ENCODE measurements around the gene NIPAL3. TPM values are rescaled to one million over a fixed set of nuclear protein-coding genes. Genes with fewer than 3 reads are reported as not detected.

NIPAL3 gene
- total RNA-seq, 1 experiment from 2014 or later: 16.6 TPM

DNA sequence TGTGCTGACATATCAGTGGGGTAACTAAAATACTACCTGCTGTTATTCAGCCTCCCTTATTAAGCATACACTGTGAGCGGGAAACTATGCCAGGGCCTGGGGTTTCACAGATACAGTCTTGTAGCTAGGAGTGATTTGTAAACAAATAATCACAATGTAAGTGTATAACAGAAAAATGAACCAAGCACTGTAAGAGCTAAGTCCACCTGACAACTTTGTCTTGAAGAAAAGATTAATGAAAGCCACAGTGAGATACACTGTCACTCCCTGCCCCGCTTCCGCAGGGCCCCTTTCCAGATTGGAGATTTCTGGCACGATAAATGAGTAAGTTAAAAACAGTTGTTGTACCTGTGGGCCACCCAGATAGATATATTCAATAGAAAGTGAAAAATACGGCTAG lies 91.8 kb downstream of the NIPAL3 start:
- Histone ChIP-seq H3K27me3 (ENCODE audit: insufficient read depth, low read length) (no peaks in the 10 kb centered on the region), H3K4me3 (replicated peaks in 1 of 2; ENCODE audit: low read depth in 1 of 2, low read length in 2 of 2) (no peak overlapping the region), H3K4me2 (ENCODE audit: low read length) (no peak overlapping the region), H3K79me2 (ENCODE audit: insufficient read depth, low read length) (no peaks in the 10 kb centered on the region), H4K20me1 (ENCODE audit: insufficient read depth) (no peaks in the 10 kb centered on the region), H3K9me2 (ENCODE audit: insufficient read depth) (no peaks in the 10 kb centered on the region), H3K36me3 (ENCODE audit: control insufficient read depth in 1 of 2, insufficient read depth in 2 of 2, low read length in 2 of 2) (no peaks in the 10 kb centered on the region), H3K9me3 (ENCODE audit: control insufficient read depth in 1 of 2, insufficient read depth in 1 of 2, low read depth in 1 of 2, low read length in 2 of 2) (no peaks in the 10 kb centered on the region), H3K9ac (ENCODE audit: low read length) (no peak overlapping the region), H2AFZ (ENCODE audit: low read depth, low read length, poor library complexity, severe bottlenecking) (no peak overlapping the region), H3K4me1 (ENCODE audit: control insufficient read depth in 1 of 2, insufficient read depth in 2 of 2, low read length in 2 of 2) (peaks cover 7 to 12% of the 10 kb centered on the region in 2 experiments), H3K27ac (ENCODE audit: low read depth, low read length) (no peak overlapping the region)
- intact Hi-C loops (cut with micrococcal nuclease): no loop called here
- BruUV-seq (replicated peaks): no TSS peak
- CTCF ChIA-PET: no interaction called here
- no peak for ATAC-seq
- no peak for DNase-seq (ENCODE audit: low read depth, low spot score)
- TF ChIP-seq SIN3A (IDR thresholded peaks at IDR 0.05; ENCODE audit: low read depth) (no peak), ELF1 (IDR thresholded peaks at IDR 0.05; ENCODE audit: borderline replicate concordance, low read depth) (no peak), YY1 (IDR thresholded peaks at IDR 0.05; ENCODE audit: extremely low read depth, insufficient replicate concordance, low read depth, low read length) (no peak)
- TF ChIP-seq, protein P1, sequence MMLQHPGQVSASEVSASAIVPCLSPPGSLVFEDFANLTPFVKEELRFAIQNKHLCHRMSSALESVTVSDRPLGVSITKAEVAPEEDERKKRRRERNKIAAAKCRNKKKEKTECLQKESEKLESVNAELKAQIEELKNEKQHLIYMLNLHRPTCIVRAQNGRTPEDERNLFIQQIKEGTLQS (IDR thresholded peaks at IDR 0.05): no peak
- TF ChIP-seq, protein P2, sequence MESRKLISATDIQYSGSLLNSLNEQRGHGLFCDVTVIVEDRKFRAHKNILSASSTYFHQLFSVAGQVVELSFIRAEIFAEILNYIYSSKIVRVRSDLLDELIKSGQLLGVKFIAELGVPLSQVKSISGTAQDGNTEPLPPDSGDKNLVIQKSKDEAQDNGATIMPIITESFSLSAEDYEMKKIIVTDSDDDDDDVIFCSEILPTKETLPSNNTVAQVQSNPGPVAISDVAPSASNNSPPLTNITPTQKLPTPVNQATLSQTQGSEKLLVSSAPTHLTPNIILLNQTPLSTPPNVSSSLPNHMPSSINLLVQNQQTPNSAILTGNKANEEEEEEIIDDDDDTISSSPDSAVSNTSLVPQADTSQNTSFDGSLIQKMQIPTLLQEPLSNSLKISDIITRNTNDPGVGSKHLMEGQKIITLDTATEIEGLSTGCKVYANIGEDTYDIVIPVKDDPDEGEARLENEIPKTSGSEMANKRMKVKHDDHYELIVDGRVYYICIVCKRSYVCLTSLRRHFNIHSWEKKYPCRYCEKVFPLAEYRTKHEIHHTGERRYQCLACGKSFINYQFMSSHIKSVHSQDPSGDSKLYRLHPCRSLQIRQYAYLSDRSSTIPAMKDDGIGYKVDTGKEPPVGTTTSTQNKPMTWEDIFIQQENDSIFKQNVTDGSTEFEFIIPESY (IDR thresholded peaks at IDR 0.05; ENCODE audit: extremely low read depth, insufficient replicate concordance, low read length): no peak
- RAD21 ChIA-PET (ENCODE audit: low non-redundant PET in 1 of 2, low total read pairs in 2 of 2, uncharacterized antibody in 2 of 2, unreplicated experiment in 2 of 2): no interaction called here
- POLR2A ChIA-PET: no interaction called here

DNA sequence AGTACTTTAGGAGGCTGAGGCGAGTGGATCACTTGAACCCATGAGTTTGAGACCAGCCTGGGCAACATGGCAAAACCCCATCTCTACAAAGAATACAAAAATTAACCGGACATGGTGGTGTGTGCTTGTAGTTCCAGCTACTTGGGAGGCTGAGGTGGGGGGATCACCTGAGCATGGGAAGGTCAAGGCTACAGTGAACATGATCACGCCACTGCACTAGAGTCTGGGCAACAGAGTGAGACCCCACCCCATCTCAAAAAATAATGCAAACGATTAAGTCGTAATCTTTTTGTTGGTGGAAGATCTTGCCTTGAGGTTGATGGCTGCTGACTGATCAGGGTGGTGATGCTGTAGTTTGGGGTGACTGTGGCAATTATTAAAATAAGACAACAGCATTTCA lies 93.3 kb downstream of the NIPAL3 start:
- no peak overlapping the region for H3K9ac ChIP-seq (ENCODE audit: low read length)
- no peak overlapping the region for H3K27ac ChIP-seq (ENCODE audit: low read depth, low read length)
- TF ChIP-seq TCF7L2 (IDR thresholded peaks at IDR 0.05; ENCODE audit: borderline replicate concordance, extremely low read depth, insufficient read depth, insufficient read length) (no peak), ZNF274 (IDR thresholded peaks at IDR 0.05; ENCODE audit: low read depth, low read length) (no peak), ZFX (IDR thresholded peaks at IDR 0.05) (no peak), RAD21 (IDR thresholded peaks at IDR 0.05; ENCODE audit: low read depth) (no peak), EZH2 (IDR thresholded peaks at IDR 0.05) (no peak), ELF1 (IDR thresholded peaks at IDR 0.05; ENCODE audit: borderline replicate concordance, low read depth) (no peak), CEBPB (IDR thresholded peaks at IDR 0.05; ENCODE audit: low read depth) (no peak)
- TF ChIP-seq, protein P1 (IDR thresholded peaks at IDR 0.05): no peak
- TF ChIP-seq, protein P3, sequence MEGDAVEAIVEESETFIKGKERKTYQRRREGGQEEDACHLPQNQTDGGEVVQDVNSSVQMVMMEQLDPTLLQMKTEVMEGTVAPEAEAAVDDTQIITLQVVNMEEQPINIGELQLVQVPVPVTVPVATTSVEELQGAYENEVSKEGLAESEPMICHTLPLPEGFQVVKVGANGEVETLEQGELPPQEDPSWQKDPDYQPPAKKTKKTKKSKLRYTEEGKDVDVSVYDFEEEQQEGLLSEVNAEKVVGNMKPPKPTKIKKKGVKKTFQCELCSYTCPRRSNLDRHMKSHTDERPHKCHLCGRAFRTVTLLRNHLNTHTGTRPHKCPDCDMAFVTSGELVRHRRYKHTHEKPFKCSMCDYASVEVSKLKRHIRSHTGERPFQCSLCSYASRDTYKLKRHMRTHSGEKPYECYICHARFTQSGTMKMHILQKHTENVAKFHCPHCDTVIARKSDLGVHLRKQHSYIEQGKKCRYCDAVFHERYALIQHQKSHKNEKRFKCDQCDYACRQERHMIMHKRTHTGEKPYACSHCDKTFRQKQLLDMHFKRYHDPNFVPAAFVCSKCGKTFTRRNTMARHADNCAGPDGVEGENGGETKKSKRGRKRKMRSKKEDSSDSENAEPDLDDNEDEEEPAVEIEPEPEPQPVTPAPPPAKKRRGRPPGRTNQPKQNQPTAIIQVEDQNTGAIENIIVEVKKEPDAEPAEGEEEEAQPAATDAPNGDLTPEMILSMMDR (IDR thresholded peaks at IDR 0.05 in 2 of 3, conservative IDR thresholded peaks at IDR 0.05 in 1 of 3; ENCODE audit: borderline replicate concordance in 1 of 3, insufficient read depth in 1 of 3, low read depth in 2 of 3, low read length in 2 of 3): no peak
- DNase-seq (ENCODE audit: low read depth, low spot score) (no peak), ATAC-seq (no peak)
- no peaks in the 10 kb centered on the region for H3K9me2 ChIP-seq (ENCODE audit: insufficient read depth)
- no peaks in the 10 kb centered on the region for H4K20me1 ChIP-seq (ENCODE audit: insufficient read depth)
- no peak overlapping the region for H3K4me3 ChIP-seq (replicated peaks in 1 of 2; ENCODE audit: low read depth in 1 of 2, low read length in 2 of 2)
- H3K4me1 ChIP-seq (ENCODE audit: control insufficient read depth in 1 of 2, insufficient read depth in 2 of 2, low read length in 2 of 2): peaks cover 4 to 5% of the 10 kb centered on the region in 2 experiments
- no peak overlapping the region for H2AFZ ChIP-seq (ENCODE audit: low read depth, low read length, poor library complexity, severe bottlenecking)
- RAD21 ChIA-PET (ENCODE audit: low non-redundant PET in 1 of 2, low total read pairs in 2 of 2, uncharacterized antibody in 2 of 2, unreplicated experiment in 2 of 2): no interaction called here
- BruUV-seq (replicated peaks): no TSS peak
- CTCF ChIA-PET: no interaction called here
- H3K79me2 ChIP-seq (ENCODE audit: insufficient read depth, low read length): no peaks in the 10 kb centered on the region
- intact Hi-C loops (cut with micrococcal nuclease): no loop called here
- no peaks in the 10 kb centered on the region for H3K27me3 ChIP-seq (ENCODE audit: insufficient read depth, low read length)
- no peaks in the 10 kb centered on the region for H3K9me3 ChIP-seq (ENCODE audit: control insufficient read depth in 1 of 2, insufficient read depth in 1 of 2, low read depth in 1 of 2, low read length in 2 of 2)
- no peak overlapping the region for H3K4me2 ChIP-seq (ENCODE audit: low read length)
- no peaks in the 10 kb centered on the region for H3K36me3 ChIP-seq (ENCODE audit: control insufficient read depth in 1 of 2, insufficient read depth in 2 of 2, low read length in 2 of 2)
- POLR2A ChIA-PET: no interaction called here

All from HCT116 (cell line).